SK-N-SH (cell line): ENCODE measurements around the gene SEPTIN7.

Experiments used
- CTCF ChIP-seq: fragments of 200-600 bp; sonication (generic); IDR thresholded peaks from 2 replicates; pipeline ENCODE4 v1.6.1; 2017; ENCODE audit warnings: antibody characterized with exemption, mild to moderate bottlenecking, moderate library complexity
- EP300 ChIP-seq, 2 experiments: IDR thresholded peaks; 2 replicates each; pipeline versions ENCODE4 v1.4.0 to v1.6.1; 2012; ENCODE audit warnings: borderline replicate concordance in 1 of 2, low read depth in 1 of 2, low read length in 1 of 2
- EZH2phosphoT487 ChIP-seq: fragments of 200-600 bp; sonication (generic); IDR thresholded peaks from 2 replicates; pipeline ENCODE4 v1.6.1; 2017; ENCODE audit warnings: low read depth, mixed run types, mild to moderate bottlenecking, antibody characterized with exemption, moderate library complexity, borderline replicate concordance
- MAX ChIP-seq: IDR thresholded peaks from 2 replicates; pipeline ENCODE4 v1.4.0; 2012; ENCODE audit warnings: low read depth
- POLR2AphosphoS5 ChIP-seq: IDR thresholded peaks from 2 replicates; pipeline ENCODE4 v1.6.1; 2012; ENCODE audit warnings: low read depth, low read length
- RCOR1 ChIP-seq: fragments of 150-350 bp; IDR thresholded peaks from 2 replicates; pipeline ENCODE4 v1.6.1; 2017; ENCODE audit warnings: antibody characterized with exemption, low read length
- REST ChIP-seq: IDR thresholded peaks from 2 replicates; pipeline ENCODE4 v1.6.1; 2012; ENCODE audit warnings: mild to moderate bottlenecking, low read depth, low read length, moderate library complexity
- SIN3A ChIP-seq: IDR thresholded peaks from 2 replicates; pipeline ENCODE4 v1.6.1; 2012; ENCODE audit warnings: low read depth, mild to moderate bottlenecking, low read length, moderate library complexity, borderline replicate concordance
- USF2 ChIP-seq: fragments of 150-350 bp; IDR thresholded peaks from 2 replicates; pipeline ENCODE4 v1.6.1; 2017; ENCODE audit warnings: antibody characterized with exemption, low read length, low read depth, borderline replicate concordance
- YY1 ChIP-seq: IDR thresholded peaks from 2 replicates; pipeline ENCODE4 v1.4.0; 2012; ENCODE audit warnings: low read depth, mild to moderate bottlenecking

- no peak for TF ChIP-seq CTCF
- TF ChIP-seq POLR2AphosphoS5: no peak
- no peak for TF ChIP-seq REST
- no peak for TF ChIP-seq MAX
- no peak for TF ChIP-seq EP300 (IDR thresholded peaks at IDR 0.05; ENCODE audit: borderline replicate concordance in 1 of 2, low read depth in 1 of 2, low read length in 1 of 2)
- TF ChIP-seq EZH2phosphoT487: no peak
- TF ChIP-seq RCOR1: no peak
- no peak for TF ChIP-seq USF2
- no peak for TF ChIP-seq SIN3A
- no peak for TF ChIP-seq YY1
Measured at GRCh38 chr7:35771776-35772175, 29.1 kb upstream of the SEPTIN7 start.
